GM19468 (cell line): Measurements from ENCODE around the gene ST3GAL3.

Experiments used
- ATAC-seq: cut with Tn5 transposase; IDR thresholded peaks from one replicate; pipeline ENCODE4 v1.9.1; 2021; ENCODE audit warnings: mild to moderate bottlenecking, moderate library complexity, moderate number of reproducible peaks; ENCODE audit not compliant: unreplicated experiment; ENCODE audit errors: extremely low read depth

ST3GAL3 gene

GRCh38 chr1:43841321-43842174 is 134.2 kb downstream of the ST3GAL3 start:
- ATAC-seq, result no peak

- no peak for ATAC-seq
Observed at GRCh38 chr1:43842175-43842498, 134.8 kb downstream of the ST3GAL3 start.

- no peak for ATAC-seq
Observed at GRCh38 chr1:43843684-43844083, 136.3 kb downstream of the ST3GAL3 start.

GRCh38 chr1:43844114-43844513 is 136.8 kb downstream of the ST3GAL3 start:
- no peak for ATAC-seq

- ATAC-seq, result no peak
Observed at GRCh38 chr1:43847290-43847689, 140.0 kb downstream of the ST3GAL3 start.

- ATAC-seq, result no peak
Observed at GRCh38 chr1:43847882-43848281, 140.5 kb downstream of the ST3GAL3 start.

- ATAC-seq, result no peak
Observed at GRCh38 chr1:43849670-43850069, 142.3 kb downstream of the ST3GAL3 start.

- ATAC-seq, result no peak
Observed at GRCh38 chr1:43850591-43851233, 143.4 kb downstream of the ST3GAL3 start.

- no peak for ATAC-seq
Observed at GRCh38 chr1:43851561-43852338, 144.4 kb downstream of the ST3GAL3 start.

- no peak for ATAC-seq
Observed at GRCh38 chr1:43853161-43853921, 146.0 kb downstream of the ST3GAL3 start.

- ATAC-seq, result no peak
Observed at GRCh38 chr1:43854473-43854872, 147.1 kb downstream of the ST3GAL3 start.

- no peak for ATAC-seq
Observed at GRCh38 chr1:43856188-43856587, 148.9 kb downstream of the ST3GAL3 start.

- ATAC-seq, result no peak
Observed at GRCh38 chr1:43857163-43857562, 149.8 kb downstream of the ST3GAL3 start.

- ATAC-seq, result no peak
Observed at GRCh38 chr1:43858324-43858723, 151.0 kb downstream of the ST3GAL3 start.

- no peak for ATAC-seq
Observed at GRCh38 chr1:43861337-43861736, 154.0 kb downstream of the ST3GAL3 start.

- no peak for ATAC-seq
Observed at GRCh38 chr1:43861988-43862735, 154.8 kb downstream of the ST3GAL3 start.

GRCh38 chr1:43864111-43865045 is 157.0 kb downstream of the ST3GAL3 start:
- no peak for ATAC-seq

- ATAC-seq, result no peak
Observed at GRCh38 chr1:43866201-43866600, 158.9 kb downstream of the ST3GAL3 start.
